Right kidney (tissue), 1 donor: ENCODE results near the gene AKNA.

Experiments used
- DNase-seq: peaks from one replicate; pipeline ENCODE4 v3.0.0-alpha.2; 2016

Gene AKNA

DNA sequence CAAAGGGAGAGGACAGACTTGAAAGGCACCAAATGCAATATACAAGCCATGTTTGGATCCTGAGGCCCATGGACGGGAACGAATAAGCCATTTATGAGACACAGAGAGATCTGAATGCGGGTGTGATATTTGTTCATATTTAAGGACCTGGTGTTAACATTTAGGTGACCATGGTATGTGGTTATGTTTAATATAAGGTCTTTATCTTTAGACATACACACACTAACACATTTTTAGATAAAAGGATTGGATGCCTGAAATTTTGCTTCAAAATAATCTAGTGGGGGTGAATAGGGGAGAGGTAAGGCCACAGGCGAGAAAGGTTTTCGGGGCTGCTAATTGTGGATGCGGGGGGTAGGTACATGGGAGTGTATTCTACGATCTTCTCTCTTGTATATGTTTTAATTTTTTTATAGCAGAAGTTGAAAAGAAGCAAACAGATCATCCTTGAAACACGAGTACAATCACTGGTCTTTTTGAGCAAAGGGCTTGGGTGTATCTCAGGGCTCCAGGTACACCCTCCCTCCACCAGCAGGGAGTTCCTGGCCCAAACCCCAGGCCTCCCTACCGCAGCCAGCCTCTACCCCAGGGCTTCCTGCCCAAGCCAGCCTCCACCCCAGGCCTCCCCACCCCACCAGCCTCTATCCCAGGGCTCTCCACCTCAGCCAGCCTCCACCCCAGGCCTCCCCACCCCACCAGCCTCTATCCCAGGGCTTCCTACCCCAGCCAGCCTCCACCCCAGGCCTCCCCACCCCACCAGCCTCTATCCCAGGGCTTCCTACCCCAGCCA lies 12.2 kb downstream of the AKNA start:
- DNase-seq: no peak

DNA sequence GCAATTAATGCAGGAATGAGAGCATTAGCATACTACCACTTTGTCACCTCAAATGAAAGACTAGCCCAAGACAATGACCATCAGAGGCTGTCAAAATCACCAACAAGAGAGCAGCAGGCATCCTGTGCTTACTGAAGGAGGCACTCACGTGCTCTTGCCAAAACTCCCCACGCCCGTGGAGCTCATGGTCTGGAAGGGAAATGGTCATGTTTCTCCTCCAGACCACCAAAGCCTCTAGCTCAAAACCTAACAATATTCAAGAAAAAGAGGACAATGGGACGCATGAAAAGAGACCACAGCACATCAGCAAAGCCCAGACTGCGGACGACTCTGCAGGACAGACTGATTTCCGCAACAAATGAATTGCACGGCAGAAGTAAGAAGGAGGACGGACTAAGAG lies 12.8 kb downstream of the AKNA start:
- no peak for DNase-seq

DNA sequence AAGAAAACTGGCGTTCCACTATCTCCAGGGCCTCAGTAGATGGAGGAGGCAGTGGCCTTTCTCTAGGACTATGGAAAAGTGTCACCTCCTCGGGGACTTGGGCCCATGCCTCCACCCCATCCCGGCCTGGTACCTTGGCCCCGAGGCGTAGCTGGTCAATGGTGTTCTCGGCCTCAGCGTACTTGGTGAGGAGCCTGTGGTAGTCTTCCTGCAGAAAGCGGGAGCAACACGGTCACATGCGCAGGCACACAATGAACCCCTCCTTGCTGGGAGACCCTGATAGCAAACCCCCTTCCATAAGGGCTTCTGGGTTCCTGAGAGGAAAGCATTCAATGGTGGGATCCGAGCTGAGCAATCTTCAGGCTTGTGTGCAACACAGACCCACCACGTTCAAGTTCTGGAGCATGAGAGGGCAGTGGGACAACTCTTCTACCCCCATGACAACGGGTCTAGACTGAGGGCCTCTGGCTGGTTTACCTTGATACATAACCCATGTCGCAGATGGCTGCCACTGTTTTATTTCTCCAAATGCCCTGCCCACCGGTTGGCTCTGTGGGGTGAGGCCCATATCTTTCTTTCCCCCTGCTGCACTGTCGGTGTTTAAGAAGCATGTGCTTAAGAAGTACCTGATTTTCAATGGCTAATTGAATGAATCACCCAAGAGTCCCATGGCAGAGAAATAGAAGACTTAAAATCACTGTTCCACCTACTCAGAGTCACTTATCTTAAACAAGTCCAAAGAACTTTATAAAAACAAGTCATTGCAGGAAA lies 13.6 kb downstream of the AKNA start:
- DNase-seq: no peak

DNA sequence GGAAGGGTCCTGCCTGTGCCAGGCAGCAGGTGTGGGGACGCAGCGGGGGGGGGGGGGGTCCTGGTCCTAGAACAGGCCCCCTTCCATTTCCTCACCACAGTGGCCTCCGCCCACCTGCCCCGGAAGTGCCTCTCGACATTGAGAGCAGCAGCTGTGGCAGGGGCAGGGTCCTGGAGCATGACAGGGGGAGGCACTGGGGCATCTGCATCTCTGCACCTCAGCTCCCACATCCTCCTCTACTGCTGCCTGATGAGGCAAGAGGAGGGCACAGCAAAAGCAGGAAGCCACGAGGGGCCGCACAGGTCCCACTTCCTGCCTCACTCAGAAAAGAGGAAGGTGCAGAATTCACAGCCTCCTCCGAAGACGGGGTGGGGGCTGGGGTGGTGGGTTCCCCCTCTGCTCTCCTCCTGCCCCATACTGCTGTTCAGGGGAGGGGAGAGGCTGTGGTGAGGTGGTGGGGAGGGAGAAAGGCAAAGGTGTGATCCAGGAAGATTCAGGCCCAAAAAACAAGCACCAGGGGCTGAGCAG lies 14.8 kb downstream of the AKNA start:
- peak; percentile 27 for DNase-seq

DNA sequence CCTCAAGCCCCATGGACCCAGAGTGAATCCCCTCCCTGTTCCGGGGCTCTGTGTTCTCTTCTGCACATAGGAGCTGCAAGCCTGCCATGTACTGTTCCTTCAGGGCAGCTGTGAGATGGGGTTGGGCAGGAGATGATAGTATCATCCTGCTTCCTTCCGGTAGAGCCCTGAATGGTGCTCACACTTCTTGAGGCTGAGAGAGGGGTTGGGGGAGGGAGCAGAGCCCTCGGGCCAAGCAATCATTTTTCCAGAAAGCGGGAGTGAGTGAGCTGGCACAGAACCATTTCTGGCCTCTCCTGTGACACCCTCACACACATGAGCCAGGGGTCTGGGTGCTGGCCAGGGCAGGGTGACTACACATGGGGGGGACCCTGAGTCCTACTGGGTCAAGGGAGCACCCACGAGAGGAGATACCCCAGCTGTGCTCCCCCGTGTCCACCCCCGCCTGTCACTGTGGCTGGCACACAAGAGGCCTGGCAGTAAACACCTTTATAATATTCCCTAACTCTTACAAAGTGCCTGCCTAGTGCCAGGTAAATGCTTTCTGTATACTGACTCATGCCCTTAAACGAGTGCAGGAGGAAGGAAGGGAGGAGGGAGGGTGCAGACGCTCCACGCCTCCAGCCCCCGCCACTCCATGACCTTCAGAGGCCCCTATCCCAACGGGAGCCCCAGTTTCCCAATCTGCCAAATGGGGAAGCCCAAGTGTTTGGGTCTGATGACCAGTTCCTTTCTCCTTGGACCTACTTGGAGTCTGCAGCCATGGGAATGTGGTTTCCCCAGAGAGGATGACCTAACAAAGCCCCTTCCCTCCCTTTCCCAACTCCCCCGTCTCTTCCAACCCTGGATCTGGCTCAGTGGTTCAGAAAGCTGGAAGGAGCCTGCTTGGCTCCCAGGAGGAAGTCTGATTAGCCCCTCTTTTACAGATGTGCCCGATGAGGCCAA lies 15.5 kb downstream of the AKNA start:
- DNase-seq: peak; percentile 61

DNA sequence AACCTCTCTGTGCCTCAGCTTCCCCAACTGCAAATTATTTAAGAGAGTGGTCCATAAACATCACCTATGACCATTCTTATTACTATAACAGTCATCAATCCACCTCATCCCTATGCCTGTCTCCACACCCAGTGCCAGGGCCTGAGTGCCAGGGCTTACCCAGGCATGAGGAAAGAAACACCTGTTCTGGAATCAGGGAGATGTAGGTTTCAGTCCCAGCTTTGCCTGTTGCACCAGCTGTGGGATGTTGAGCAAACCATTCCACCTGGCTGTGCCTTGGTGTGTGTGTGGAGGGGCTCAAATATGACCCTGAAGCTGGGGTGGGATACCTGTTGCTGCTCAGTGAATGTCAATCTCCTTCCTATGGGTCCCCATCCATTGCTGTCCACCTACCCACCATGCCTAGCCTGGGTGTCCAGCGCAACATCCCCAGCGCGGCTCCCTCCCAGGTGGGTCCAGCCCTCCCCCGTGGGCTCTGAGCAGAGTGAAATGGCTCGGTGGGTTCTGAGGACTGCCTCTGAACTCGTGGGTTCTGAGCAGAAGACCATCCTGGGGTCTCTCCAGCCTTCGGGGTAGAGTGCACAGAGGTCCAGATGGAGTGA lies 16.3 kb downstream of the AKNA start:
- no peak for DNase-seq

DNA sequence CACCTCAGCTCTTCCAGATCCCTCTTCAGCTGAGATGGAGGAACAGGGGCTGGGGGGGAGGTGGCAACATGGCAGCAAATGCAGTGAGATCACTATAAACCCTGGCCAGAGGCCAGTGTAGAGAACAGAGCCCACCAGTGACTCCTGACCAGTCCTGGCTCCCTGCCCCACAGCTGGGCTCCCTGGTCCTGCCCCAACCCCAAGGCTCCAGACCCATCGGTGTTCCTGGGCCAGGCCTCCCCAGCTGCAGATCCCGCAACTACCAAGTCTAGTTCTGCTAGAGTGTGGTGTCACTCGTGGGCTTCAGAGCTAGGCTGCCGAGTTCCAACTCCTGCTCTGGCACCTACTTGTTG lies 16.8 kb downstream of the AKNA start:
- no peak for DNase-seq

DNA sequence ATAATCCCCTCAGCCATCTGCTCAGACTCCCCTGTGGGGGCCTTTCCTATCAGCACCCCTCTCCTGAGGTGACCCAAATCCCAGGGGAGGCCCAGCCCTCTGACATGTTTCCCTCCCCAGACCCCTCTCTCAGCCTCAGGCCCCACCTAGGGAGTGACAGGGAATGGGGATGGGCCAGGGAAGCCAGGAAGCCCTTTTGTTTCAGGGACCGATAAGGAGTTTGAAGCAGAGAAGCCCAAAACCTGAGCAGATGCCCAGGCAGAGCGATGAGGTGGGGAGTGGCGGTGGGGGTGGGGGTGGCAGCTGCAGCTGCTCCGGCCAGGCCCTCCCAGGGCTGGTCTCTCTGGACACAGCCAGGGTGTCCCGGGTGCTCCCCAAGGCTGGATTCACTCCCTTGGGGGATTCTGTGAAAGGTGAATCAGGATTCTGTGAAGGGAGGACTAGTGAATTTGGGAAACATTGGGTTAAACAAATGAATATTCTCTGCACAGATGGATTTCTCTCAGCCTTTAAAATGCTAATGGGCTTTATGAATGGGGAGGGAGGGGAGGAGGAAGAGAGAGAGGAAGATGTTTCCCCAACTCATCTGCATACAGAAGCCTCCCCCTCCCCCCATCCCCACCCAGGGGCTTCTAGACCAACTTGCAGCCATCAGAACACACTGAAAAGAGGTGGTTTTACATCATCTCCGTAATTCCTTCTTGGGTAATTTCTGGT lies 17.4 kb downstream of the AKNA start:
- DNase-seq: no peak

DNA sequence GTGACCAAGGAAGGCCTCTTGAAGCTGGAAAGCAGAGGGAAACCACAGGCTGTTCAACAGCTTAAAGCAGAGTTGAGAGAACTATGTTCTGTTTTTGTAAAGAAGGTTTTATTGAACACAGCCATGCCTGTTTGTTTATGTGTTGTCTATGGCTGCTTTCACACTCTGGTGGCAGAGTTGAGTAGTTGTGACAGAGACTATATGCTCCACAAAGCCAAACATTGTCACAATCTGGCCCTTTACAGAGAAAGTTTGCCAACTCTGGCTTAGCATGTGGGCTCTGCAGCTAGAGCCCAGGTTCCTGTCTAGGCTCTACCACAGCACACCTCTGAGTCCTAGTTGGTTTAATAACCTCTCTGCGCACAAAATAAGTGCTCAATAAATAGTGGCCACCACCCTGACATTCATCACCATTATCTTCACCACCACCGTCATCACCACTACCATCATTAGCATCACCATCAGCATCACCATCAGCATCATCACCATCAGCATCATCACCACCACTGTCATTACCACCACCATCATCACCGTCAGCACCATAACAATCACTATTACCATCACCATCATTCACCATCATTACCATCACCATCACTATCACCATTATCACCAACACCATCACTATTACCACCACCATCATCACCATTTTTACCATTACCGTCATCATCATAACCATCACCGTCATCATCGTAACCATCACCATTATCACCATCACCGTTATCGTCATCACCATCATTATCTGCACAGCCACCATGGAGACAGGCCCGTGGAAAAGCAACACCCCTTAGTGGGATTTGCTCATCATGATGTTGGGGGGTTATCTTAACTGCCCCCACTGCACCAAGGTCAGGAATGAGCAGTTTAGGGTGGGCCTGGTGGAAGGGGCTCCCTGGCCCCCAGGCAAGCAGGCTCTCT lies 18.3 kb downstream of the AKNA start:
- no peak for DNase-seq

DNA sequence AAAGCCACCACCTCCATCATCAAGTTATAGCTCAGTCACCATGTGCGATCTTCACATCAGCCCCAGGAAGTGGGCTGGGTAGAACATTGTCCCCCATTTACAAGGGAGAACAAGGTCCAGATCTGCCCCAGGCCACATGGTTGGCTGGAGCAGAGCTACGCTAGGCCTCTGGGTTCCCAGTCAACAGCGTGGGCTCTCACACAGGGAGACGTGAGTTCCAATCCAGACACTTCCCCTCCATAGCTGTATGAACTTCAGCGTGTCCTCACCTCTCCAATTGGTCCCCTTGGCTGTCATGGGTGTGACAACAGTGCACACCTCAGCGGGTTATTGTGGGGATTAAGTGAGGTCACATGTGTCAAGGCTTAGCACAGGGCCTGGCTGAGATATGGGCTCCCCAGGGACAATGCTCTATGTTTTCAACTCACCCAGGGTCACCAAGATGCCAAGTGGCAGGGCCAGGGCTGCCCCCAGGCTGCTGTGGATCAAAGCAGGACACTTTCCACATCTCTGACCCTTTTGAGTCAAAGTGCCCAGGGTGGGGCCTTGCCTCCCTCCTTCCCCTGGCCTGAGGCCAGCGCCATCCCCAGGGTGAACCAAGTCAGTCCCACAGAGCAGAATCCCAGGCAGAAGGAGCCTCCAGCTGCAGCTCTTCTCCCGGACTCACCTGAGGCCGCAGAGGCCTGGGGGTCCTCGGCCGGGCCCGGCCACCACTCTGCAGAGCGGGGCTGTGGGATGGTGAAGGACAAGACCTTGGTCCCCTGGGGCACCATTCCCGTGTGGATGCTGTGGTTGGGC lies 19.8 kb downstream of the AKNA start:
- DNase-seq: no peak

DNA sequence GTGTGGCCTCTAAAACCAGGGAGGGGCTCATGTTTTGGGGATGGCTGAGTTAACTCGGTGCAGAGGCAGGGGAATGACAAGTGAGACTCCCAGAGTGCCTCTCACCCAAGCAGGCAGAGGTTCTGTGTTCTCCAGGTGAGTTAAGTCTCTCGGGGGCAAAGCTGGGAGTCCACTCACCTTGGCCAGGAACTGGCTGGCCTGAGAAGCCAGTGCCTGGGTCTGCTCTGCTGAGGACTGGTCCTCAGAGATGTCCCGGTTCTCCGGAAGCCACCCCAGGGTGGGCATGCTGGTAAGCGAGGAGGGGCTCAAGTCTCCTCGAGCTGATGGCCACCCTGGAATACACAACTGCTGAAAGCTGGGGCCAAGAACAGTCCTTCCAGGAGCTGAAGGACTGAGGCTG lies 20.4 kb downstream of the AKNA start:
- no peak for DNase-seq

DNA sequence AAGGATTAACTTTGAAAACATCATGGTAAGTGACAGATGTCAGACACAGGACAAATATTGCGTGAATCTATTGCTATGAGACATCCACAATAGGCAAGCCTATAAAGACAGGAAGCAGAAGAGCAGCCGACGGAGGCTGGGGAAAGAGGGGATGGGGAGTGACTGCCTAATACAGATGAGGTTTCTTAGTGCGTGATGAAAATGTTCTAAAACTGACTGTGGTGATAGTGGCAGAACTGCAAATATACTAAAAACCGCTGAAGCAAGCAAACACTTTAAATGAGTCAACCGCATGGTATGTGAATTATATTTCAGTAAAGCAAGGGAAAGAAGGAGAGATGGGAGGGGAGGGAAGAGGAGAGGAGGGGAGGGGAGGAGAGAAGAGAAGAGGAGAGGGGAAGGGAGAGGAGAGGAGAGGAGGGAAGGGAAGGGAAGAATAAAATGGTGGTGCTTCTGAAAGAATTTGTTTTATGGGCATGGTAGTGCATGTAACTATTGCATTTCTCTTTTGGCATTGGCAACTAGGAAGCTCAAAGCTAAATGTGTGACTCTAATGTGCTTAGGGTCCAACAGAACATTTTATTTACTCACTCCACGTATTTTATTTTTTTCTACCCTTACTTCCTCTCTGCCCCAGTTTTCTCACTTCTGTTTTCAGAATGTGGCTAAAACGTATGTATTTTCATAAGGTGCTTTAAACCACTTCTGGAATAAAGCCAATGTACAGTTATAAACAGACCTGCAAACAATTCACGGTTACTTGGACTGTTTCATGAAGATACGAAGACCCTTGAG lies 21.3 kb downstream of the AKNA start:
- DNase-seq: no peak

DNA sequence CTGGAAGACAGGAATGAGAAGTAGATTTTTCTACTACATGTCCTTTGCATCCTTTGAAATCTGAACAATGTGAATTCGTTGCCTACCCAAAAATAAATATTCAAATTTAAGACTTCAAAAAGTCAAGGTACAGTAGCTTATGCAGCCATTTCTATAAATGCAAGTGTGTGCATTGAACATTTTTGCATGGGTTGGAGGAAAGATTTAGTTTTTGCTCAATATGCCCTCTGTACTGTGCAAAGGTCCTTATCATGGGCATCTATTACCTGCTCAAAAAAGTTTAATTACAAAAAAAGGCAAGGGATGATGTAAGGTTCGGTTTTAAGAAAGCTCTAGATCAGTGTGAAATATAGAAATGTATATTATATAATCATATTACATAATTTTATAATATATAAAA lies 22.6 kb downstream of the AKNA start:
- no peak for DNase-seq

DNA sequence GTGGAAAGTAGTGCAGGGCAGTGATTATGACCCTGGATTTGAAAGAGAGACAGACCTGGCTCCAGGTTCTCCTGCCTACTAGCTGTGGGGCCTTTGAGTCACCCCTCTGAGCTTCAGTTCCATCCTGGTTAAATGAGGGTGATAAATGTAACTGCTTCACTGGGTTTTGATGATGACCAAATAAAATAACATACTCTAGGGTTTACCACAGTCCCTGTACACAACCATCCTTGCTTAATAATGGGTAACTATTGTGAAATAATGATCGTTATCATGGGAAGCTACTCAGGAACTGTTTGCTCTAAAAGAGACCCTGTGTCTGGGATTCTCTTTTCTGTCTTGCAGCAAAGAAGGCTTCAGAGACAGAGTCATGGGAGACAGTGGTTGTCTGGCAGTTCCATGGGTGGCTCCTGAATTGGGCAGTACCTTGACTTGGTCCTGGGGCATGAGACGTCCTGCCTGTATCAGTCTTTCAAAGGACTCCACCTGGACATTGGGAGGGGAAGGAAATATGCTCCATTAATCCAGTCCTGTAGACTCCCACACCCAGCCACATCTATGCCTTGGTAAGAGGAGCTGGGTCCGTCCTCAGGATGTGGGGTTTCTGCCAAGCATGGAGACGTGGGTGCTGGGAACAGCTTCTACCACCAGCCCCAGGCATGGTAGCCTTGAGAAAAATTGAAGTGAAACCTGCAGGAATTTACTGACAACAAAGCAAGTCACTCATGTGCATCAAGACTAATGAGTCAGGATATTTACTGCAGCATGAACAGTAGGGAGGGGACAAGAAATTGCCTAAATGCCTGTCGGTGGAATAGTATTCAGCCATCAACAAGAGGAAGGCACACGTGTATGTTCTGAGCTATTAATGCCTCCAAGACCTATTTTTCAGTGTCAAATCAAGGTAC lies 23.4 kb downstream of the AKNA start:
- DNase-seq: no peak

DNA sequence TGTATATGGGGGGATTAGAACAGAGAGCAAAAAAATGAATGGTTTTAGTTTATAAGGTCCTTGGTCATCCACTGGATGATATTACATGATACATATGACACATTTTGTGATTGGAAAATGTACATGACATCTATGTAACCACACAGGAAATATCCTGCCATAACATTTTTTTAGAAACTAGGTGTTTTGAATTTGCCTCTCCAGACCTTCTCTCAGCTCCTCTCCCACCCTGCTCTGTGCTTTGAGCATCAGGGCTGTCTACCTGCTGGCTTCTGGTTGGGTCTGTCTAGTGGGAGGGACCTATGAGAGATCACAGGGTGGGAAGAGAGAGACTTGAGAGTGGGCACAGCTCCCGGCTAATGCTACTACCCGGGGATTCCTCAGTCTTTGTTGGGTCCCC lies 24.4 kb downstream of the AKNA start:
- no peak for DNase-seq

DNA sequence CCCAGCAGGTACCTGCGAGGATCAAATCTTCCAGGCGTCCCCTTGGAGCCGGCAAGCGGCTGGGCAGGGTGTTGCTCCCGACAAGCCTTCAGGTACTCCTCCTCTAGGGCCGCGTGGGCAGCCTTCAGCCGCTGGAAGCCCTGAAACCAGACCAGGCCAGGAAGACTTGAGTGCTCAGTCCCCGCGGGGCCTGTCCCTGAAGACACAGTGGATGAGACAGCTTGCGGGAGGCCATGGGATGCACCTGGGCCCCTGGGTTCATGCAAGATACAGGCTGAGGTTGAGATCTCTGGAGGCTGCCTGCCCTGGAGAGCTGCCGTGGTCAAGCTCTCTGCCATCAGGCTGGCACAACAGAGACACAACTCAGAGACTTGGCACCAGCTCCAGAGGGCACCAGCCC lies 25.4 kb downstream of the AKNA start:
- no peak for DNase-seq

DNA sequence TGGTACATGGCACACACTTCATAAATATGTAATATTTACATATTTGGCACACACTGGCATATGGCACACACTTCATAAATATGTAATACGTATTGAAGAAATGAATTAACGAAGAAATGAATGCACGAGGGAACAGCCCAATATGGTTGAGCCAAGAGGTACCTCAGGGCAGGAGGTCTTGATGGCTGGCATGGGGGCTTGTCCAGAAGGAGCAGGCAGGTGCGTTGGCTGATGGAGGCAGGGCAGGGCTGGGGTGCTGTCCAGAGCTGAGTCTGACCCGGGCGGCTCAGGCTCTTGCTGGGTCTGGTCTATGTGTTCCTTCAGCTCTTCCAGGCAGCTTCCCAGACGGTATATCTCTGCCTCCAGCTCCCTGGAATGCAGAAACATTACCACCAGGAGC lies 26.2 kb downstream of the AKNA start:
- no peak for DNase-seq

DNA sequence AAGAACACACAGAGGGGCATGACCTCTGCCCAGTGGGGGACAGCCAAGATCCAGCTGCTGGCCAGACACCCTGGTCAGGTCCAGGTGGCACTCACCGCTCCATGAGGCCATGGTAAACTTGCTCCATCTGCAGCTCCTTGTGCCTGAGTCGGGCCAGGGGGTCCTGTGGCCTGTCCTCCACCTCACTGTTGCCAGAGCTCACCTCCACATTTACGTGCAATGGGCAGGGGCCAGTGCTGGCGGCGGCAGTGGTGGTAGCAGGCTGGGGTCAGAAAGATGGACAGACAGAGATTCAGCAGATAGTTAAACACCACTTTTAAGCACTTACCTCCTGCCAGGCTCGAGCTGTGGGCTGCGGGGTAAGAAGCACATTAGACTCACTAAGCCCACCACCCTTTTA lies 28.0 kb downstream of the AKNA start:
- no peak for DNase-seq
